ENCODE data around the gene CGB1.

The CGB1 gene

GRCh38 chr19:48993175-48994034 is 43.3 kb downstream of the CGB1 start, which contains the start of the genes GYS1 and RUVBL2:
Gene GYS1, minus strand, starts transcription at chr19:48993309. Its CDS starts 197 bp downstream, at chr19:48993112.
Gene RUVBL2, plus strand, starts transcription at chr19:48993887. Its CDS starts 25 bp downstream, at chr19:48993912.
- peak; percentile 99 for DNase-seq

GRCh38 chr19:48992581-48993174 is 44.0 kb downstream of the CGB1 start:
- DNase-seq = no peak

GRCh38 chr19:48991873-48992580 is 44.7 kb downstream of the CGB1 start:
- DNase-seq = no peak

- no peak for DNase-seq
Observed at GRCh38 chr19:48991011-48991609, 45.6 kb downstream of the CGB1 start.

GRCh38 chr19:48990400-48990799 is 46.3 kb downstream of the CGB1 start:
- DNase-seq = no peak

- no peak for DNase-seq
Observed at GRCh38 chr19:48989701-48990291, 46.9 kb downstream of the CGB1 start.

- no peak for DNase-seq
Observed at GRCh38 chr19:48988860-48989259, 47.8 kb downstream of the CGB1 start.

- no peak for DNase-seq
Observed at GRCh38 chr19:48988286-48988685, 48.4 kb downstream of the CGB1 start.

GRCh38 chr19:48987323-48987722 is 49.4 kb downstream of the CGB1 start:
- DNase-seq = no peak

GRCh38 chr19:48986211-48986610 is 50.5 kb downstream of the CGB1 start:
- DNase-seq = no peak

- DNase-seq = no peak
Observed at GRCh38 chr19:48985711-48986110, 51.0 kb downstream of the CGB1 start.
